ENCODE data around the gene MRS2.

MRS2 gene

GRCh38 chr6:24431045-24431451 lies 28.3 kb downstream of the MRS2 start:
- DNase-seq: peak in 2 of 5 experiments; percentile 6 to 30

GRCh38 chr6:24432611-24433010 lies 29.9 kb downstream of the MRS2 start:
- DNase-seq: no peak

- no peak for DNase-seq
These were observed 34.2 kb downstream of the MRS2 start for GRCh38 chr6:24436979-24437378.

GRCh38 chr6:24439858-24440539 lies 37.3 kb downstream of the MRS2 start:
- peak in 1 of 5 experiments; percentile 25 for DNase-seq

- no peak for DNase-seq
These were observed 38.3 kb downstream of the MRS2 start for GRCh38 chr6:24440897-24441598.

GRCh38 chr6:24441599-24441904 lies 38.8 kb downstream of the MRS2 start:
- no peak for DNase-seq

GRCh38 chr6:24444588-24444987 lies 41.9 kb downstream of the MRS2 start:
- no peak for DNase-seq

- DNase-seq: no peak
These were observed 43.0 kb downstream of the MRS2 start for GRCh38 chr6:24445704-24446103.

- DNase-seq: no peak
These were observed 43.9 kb downstream of the MRS2 start for GRCh38 chr6:24446670-24447069.

GRCh38 chr6:24448396-24448795 lies 45.7 kb downstream of the MRS2 start:
- no peak for DNase-seq

GRCh38 chr6:24448828-24449525 lies 46.2 kb downstream of the MRS2 start:
- DNase-seq: no peak

GRCh38 chr6:24451581-24452388 lies 49.0 kb downstream of the MRS2 start:
- peak in 1 of 5 experiments; percentile 50 for DNase-seq

- DNase-seq: no peak
These were observed 51.2 kb downstream of the MRS2 start for GRCh38 chr6:24453921-24454320.

- peak in 1 of 5 experiments; percentile 37 for DNase-seq
These were observed 51.7 kb downstream of the MRS2 start for GRCh38 chr6:24454452-24454851.

- DNase-seq: no peak
These were observed 52.3 kb downstream of the MRS2 start for GRCh38 chr6:24455061-24455460.

- no peak for DNase-seq
These were observed 55.4 kb downstream of the MRS2 start for GRCh38 chr6:24458134-24458533.

GRCh38 chr6:24458941-24459340 lies 56.2 kb downstream of the MRS2 start:
- DNase-seq: no peak

- no peak for DNase-seq
These were observed 58.2 kb downstream of the MRS2 start for GRCh38 chr6:24460966-24461365.

GRCh38 chr6:24464253-24465038 lies 61.7 kb downstream of the MRS2 start:
- no peak for DNase-seq

- DNase-seq: no peak
These were observed 67.1 kb downstream of the MRS2 start for GRCh38 chr6:24469811-24470210.

- no peak for DNase-seq
These were observed 69.4 kb downstream of the MRS2 start for GRCh38 chr6:24472181-24472580.
